ENCODE measurements around the gene FKBP7.
A peak's percentile ranks its signal among the peaks of the same experiment; 100 is the strongest.

The FKBP7 gene

GRCh38 chr2:178422097-178422496 lies 56.3 kb downstream of the FKBP7 start:
- H3K4me3 ChIP-seq (ENCODE audit: low read depth in 1 of 2, low read length in 2 of 2): no peak overlapping the region
- H3K27ac ChIP-seq (ENCODE audit: low read length): no peak overlapping the region
- peaks cover 55% of the 10 kb centered on the region for H3K36me3 ChIP-seq (ENCODE audit: insufficient read depth, low read length)
- H3K4me2 ChIP-seq (ENCODE audit: insufficient read depth, low read length): no peak overlapping the region
- no peak for ATAC-seq (ENCODE audit: insufficient read depth, low read depth)
- H3K27me3 ChIP-seq (ENCODE audit: insufficient read depth, low read length, poor library complexity): no peaks in the 10 kb centered on the region
- TF ChIP-seq EZH2 (IDR thresholded peaks at IDR 0.05; ENCODE audit: borderline replicate concordance, low read depth, low read length, severe bottlenecking) (no peak), CTCF (IDR thresholded peaks at IDR 0.05; ENCODE audit: borderline replicate concordance, extremely low read depth, low read length, poor library complexity, severe bottlenecking) (no peak)
- H3K9me3 ChIP-seq (ENCODE audit: insufficient read depth, low read length, severe bottlenecking): peaks cover 2% of the 10 kb centered on the region
- no peak overlapping the region for H3K9ac ChIP-seq (ENCODE audit: low read depth, low read length)
- H2AFZ ChIP-seq (ENCODE audit: low read depth, low read length): no peak overlapping the region
- no peak for DNase-seq
- H3K79me2 ChIP-seq (ENCODE audit: insufficient read depth, low read length): peaks cover 71% of the 10 kb centered on the region
- H3K4me1 ChIP-seq (ENCODE audit: insufficient read depth, low read length): no peaks in the 10 kb centered on the region
- peaks cover 3% of the 10 kb centered on the region; the same call in 1 of the 2 replicates for H4K20me1 ChIP-seq (ENCODE audit: insufficient read depth, low read length)

- ATAC-seq (ENCODE audit: insufficient read depth, low read depth) (no peak), DNase-seq (no peak)
- Histone ChIP-seq H3K9me3 (ENCODE audit: insufficient read depth, low read length, severe bottlenecking) (peaks cover 2% of the 10 kb centered on the region), H3K4me2 (ENCODE audit: insufficient read depth, low read length) (no peak overlapping the region), H3K27ac (ENCODE audit: low read length) (no peak overlapping the region), H2AFZ (ENCODE audit: low read depth, low read length) (no peak overlapping the region), H3K4me1 (ENCODE audit: insufficient read depth, low read length) (peaks cover 9% of the 10 kb centered on the region), H3K4me3 (ENCODE audit: low read depth in 1 of 2, low read length in 2 of 2) (no peak overlapping the region), H3K36me3 (ENCODE audit: insufficient read depth, low read length) (peaks cover 52% of the 10 kb centered on the region), H4K20me1 (ENCODE audit: insufficient read depth, low read length) (peaks cover 3% of the 10 kb centered on the region; the same call in 1 of the 2 replicates), H3K27me3 (ENCODE audit: insufficient read depth, low read length, poor library complexity) (no peaks in the 10 kb centered on the region), H3K79me2 (ENCODE audit: insufficient read depth, low read length) (peaks cover 70% of the 10 kb centered on the region), H3K9ac (ENCODE audit: low read depth, low read length) (no peak overlapping the region)
- TF ChIP-seq EZH2 (IDR thresholded peaks at IDR 0.05; ENCODE audit: borderline replicate concordance, low read depth, low read length, severe bottlenecking) (no peak), CTCF (IDR thresholded peaks at IDR 0.05; ENCODE audit: borderline replicate concordance, extremely low read depth, low read length, poor library complexity, severe bottlenecking) (no peak)
Measured at GRCh38 chr2:178420463-178420999, 57.9 kb downstream of the FKBP7 start.

GRCh38 chr2:178419123-178419522 lies 59.3 kb downstream of the FKBP7 start:
- TF ChIP-seq CTCF (IDR thresholded peaks at IDR 0.05; ENCODE audit: borderline replicate concordance, extremely low read depth, low read length, poor library complexity, severe bottlenecking): peak; percentile 31
- no peak for TF ChIP-seq EZH2 (IDR thresholded peaks at IDR 0.05; ENCODE audit: borderline replicate concordance, low read depth, low read length, severe bottlenecking)
- Histone ChIP-seq H2AFZ (ENCODE audit: low read depth, low read length) (no peak overlapping the region), H3K36me3 (ENCODE audit: insufficient read depth, low read length) (peaks cover 52% of the 10 kb centered on the region), H3K9ac (ENCODE audit: low read depth, low read length) (no peak overlapping the region), H3K27ac (ENCODE audit: low read length) (no peak overlapping the region), H4K20me1 (ENCODE audit: insufficient read depth, low read length) (peaks cover 3% of the 10 kb centered on the region; the same call in 1 of the 2 replicates), H3K79me2 (ENCODE audit: insufficient read depth, low read length) (peaks cover 69% of the 10 kb centered on the region), H3K27me3 (ENCODE audit: insufficient read depth, low read length, poor library complexity) (no peaks in the 10 kb centered on the region), H3K4me3 (ENCODE audit: low read depth in 1 of 2, low read length in 2 of 2) (no peak overlapping the region), H3K4me2 (ENCODE audit: insufficient read depth, low read length) (no peak overlapping the region), H3K9me3 (ENCODE audit: insufficient read depth, low read length, severe bottlenecking) (no peaks in the 10 kb centered on the region), H3K4me1 (ENCODE audit: insufficient read depth, low read length) (peaks cover 18% of the 10 kb centered on the region)
- no peak for DNase-seq
- no peak for ATAC-seq (ENCODE audit: insufficient read depth, low read depth)

Measured in DND-41 (cell line).